AG09319 (cell line): ENCODE measurements around the gene SH3GLB1.

ENCODE experiments used
- DNase-seq: peaks from one replicate; pipeline ENCODE4 v3.0.0-alpha.2; 2010; ENCODE audit warnings: low read depth; ENCODE audit errors: extremely low read depth
- TF ChIP-seq, protein P1 (sequence below): IDR thresholded peaks from 2 replicates; pipeline ENCODE4 v1.5.1; 2011; ENCODE audit warnings: low read depth, mild to moderate bottlenecking, inconsistent platforms, low read length, moderate library complexity

SH3GLB1 gene

DNA sequence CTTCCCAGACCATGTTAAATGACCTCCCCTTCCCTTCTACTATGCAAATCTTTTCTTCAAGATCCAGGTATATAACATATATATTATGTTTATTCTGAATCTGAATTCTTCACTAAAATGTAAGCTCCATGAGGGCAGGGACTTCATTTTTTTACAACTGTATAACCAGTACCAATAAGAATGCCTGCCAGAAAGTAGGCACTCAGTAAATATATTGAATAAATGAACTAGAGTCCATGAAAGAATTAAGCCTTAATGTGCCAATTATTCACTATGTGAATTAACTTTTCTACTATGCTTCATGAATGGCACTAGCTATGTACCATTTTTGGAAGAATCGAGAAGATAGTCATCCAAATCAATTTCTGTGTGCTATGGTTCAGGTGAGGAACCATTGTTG lies 60.1 kb downstream of the SH3GLB1 start:
- TF ChIP-seq, protein P1, sequence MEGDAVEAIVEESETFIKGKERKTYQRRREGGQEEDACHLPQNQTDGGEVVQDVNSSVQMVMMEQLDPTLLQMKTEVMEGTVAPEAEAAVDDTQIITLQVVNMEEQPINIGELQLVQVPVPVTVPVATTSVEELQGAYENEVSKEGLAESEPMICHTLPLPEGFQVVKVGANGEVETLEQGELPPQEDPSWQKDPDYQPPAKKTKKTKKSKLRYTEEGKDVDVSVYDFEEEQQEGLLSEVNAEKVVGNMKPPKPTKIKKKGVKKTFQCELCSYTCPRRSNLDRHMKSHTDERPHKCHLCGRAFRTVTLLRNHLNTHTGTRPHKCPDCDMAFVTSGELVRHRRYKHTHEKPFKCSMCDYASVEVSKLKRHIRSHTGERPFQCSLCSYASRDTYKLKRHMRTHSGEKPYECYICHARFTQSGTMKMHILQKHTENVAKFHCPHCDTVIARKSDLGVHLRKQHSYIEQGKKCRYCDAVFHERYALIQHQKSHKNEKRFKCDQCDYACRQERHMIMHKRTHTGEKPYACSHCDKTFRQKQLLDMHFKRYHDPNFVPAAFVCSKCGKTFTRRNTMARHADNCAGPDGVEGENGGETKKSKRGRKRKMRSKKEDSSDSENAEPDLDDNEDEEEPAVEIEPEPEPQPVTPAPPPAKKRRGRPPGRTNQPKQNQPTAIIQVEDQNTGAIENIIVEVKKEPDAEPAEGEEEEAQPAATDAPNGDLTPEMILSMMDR, result no peak
- DNase-seq, result no peak

DNA sequence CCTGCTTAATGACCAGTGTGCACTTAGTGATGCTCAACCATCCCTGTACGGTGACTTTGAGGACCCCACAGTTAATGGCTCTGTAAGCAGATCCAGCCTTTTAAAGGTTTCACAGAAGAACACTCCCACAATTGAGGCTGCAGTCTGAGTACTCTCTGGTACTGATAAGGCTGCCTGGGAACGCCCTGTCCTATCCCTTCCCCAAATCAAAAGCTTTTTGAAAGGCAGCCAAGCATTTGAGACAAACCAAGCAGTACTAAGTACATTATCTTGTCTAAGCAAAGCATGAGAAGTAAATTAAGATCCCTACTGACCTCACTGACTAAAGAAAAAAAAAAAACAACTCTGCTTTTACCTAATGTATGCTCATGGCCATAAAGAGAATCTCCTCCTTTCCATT lies 60.7 kb downstream of the SH3GLB1 start:
- TF ChIP-seq, protein P1, result no peak
- no peak for DNase-seq

DNA sequence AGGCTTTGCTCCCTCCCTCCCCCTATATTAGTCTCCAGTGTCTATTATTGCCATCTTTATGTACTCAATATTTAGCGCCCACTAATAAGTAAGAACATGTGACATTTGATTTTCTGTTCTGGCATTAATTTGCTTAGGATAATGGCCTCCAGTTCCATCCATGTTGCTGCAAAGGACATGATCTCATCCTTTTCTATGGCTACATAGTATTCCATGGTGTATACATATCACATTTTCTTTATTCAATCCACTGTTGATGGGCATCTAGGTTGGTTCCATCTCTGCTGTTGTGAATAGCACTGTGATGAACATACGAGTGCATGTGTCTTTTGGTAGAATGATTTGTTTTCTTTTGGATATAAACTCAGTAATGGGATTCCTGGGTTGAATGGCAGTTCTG lies 61.3 kb downstream of the SH3GLB1 start:
- TF ChIP-seq, protein P1, result no peak
- no peak for DNase-seq

DNA sequence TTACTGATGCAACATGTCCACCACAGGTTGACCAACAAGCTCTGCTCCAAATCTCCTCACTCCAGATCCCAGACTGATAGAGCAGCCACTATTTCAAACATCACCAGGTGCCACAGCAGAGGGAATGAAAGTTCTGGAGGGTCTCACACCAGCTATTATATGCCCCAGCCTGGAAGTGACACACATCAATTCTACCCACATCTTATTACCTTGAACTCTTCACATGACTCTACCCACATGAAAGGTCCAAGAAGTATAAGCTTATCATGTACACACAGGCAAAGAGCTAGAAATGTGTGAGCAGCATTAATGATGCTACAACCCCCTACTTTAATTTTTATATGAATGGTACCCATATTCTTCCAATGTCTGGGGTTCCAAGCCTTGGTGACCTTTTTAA lies 64.2 kb downstream of the SH3GLB1 start:
- TF ChIP-seq, protein P1, result no peak
- DNase-seq, result no peak

DNA sequence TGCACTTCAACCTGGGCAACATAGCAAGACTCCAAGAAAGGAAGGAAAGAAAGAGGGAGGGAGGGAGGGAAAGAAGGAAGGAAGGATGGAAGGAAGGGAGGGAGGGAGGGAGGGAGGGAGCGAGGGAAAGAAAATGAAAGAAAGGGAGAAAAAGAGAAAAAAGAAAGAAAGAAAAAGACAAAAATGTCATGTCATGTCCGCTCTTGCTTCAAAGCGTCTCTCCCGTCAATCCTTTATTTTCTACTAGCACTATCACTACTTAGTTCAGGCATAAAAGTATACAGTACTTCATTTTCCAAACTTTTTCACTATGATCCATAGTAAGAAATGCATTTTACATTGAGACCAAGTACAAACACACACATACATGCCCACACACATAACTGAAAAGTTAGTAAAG lies 64.7 kb downstream of the SH3GLB1 start:
- DNase-seq, result no peak
- TF ChIP-seq, protein P1, result no peak

DNA sequence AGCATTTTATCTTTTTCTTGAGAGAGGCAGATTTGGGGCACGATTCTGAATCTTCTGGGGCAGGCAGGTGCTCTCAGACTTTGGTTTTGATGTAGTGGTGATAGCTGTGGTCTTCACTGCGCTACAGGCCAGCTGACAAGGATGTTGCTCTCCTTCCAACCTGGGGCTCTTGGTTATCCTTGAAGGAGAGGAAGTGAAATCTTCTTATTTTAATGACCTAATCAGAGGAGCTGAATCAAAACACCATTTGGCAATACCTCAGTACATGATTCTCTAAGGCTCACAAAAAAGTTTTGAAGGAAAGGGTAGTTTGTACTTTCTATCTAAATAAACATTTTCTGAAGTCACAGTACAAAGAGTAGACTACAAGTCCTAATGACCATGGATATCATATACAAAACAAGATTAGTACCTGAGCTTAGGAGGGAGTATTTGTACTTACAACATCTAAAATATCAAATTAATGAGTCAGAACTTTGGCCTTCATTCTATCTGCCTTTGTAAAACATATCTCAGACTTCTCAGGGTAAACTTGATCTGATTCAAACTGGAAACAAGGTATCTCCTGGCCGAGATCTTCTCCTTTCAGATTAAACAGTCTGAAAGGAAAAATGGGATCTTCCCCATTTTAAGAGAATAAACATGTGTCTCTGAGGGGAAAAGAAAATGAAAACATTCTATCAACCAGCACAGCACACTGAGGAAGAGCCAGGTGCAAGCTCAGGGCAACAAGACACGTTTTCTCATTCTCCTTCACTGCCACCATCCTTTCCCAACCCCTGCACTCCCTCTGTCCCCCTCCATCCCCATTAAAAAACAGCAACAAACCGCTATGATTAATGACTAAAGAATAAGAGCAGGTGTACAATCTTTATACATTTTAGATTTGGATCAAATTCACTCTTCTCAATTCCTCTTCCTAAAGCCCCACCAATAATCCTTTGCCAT lies 69.2 kb downstream of the SH3GLB1 start:
- DNase-seq, result no peak
- TF ChIP-seq, protein P1, result no peak
